Stimulated activated CD8-positive, alpha-beta memory T cell treated with anti-CD3 and anti-CD28 coated beads, Interleukin-12 subunit alpha, Interleukin-12 subunit beta, amount 100 ng/mL, for 24 hours (primary cell): ENCODE data around the gene SLA2.
"Not testable (repeated sequence)": the region's sequence is repeated elsewhere in the genome, so short reads cannot be mapped to it uniquely, and the experiment has no call there.

Experiments used
- DNase-seq: peaks from one replicate; pipeline ENCODE4 v3.0.0-alpha.2; 2020; ENCODE audit errors: extremely low read depth

The SLA2 gene

GRCh38 chr20:36573798-36574365 is 72.1 kb downstream of the SLA2 start:
- DNase-seq: no peak

GRCh38 chr20:36573103-36573797 is 72.7 kb downstream of the SLA2 start, which contains the start of gene TGIF2:
TSS of gene TGIF2 (plus strand) at chr20:36573597. CDS start at chr20:36578775, 5,178 bp downstream.
- DNase-seq: peak; percentile 73

GRCh38 chr20:36572701-36573102 is 73.3 kb downstream of the SLA2 start:
- peak; percentile 44 for DNase-seq

GRCh38 chr20:36571564-36572504 is 74.2 kb downstream of the SLA2 start:
- no peak for DNase-seq

GRCh38 chr20:36569847-36570429 is 76.1 kb downstream of the SLA2 start:
- no peak for DNase-seq

GRCh38 chr20:36565520-36565919 is 80.5 kb downstream of the SLA2 start:
- DNase-seq: no peak

- DNase-seq: not testable (repeated sequence)
Observed at GRCh38 chr20:36564726-36565121, 81.3 kb downstream of the SLA2 start.

GRCh38 chr20:36564078-36564725 is 81.8 kb downstream of the SLA2 start:
- not testable (repeated sequence) for DNase-seq

GRCh38 chr20:36563374-36563773 is 82.6 kb downstream of the SLA2 start:
- DNase-seq: no peak

GRCh38 chr20:36562724-36563123 is 83.3 kb downstream of the SLA2 start:
- DNase-seq: no peak
